Keratinocyte (primary cell): Measurements from ENCODE around the gene IRF9. TPM values are rescaled to one million over a fixed set of nuclear protein-coding genes. Genes with fewer than 3 reads are reported as not detected.

Experiments used
- DNase-seq: peaks from one replicate; pipeline ENCODE4 v3.0.0-alpha.2; 2011; ENCODE audit warnings: low read depth, missing footprints, low spot score
- FAIRE-seq: peaks from 2 replicates; lab custom pipeline; 2011; peaks lifted over from hg19 to GRCh38; lab: Jason Lieb, UNC
- H2AFZ ChIP-seq: 2 replicates; pipeline ENCODE4 v1.6.0; 2012; ENCODE audit warnings: low read length, control low read depth, inconsistent platforms; ENCODE audit not compliant: control insufficient read depth
- H3K27ac ChIP-seq: 2 replicates; pipeline ENCODE4 v1.5.1; 2011; ENCODE audit warnings: low read length; ENCODE audit not compliant: control insufficient read depth, insufficient read depth
- H3K27me3 ChIP-seq: 3 replicates; pipeline ENCODE4 v1.6.0; 2011; ENCODE audit warnings: low read length; ENCODE audit not compliant: control insufficient read depth, insufficient read depth; ENCODE audit errors: extremely low read depth
- H3K36me3 ChIP-seq, 2 experiments: 2 replicates in 1 of 2; 3 replicates in 1 of 2; pipeline ENCODE4 v1.5.1; 2011; ENCODE audit warnings: low read length in 2 of 2, mild to moderate bottlenecking in 1 of 2; ENCODE audit not compliant: control insufficient read depth in 2 of 2, insufficient read depth in 2 of 2; ENCODE audit errors: extremely low read depth in 1 of 2
- H3K4me1 ChIP-seq: 3 replicates; pipeline ENCODE4 v1.5.1; 2011; ENCODE audit warnings: low read length; ENCODE audit not compliant: control insufficient read depth, insufficient read depth; ENCODE audit errors: extremely low read depth
- H3K4me2 ChIP-seq: 3 replicates; pipeline ENCODE4 v1.6.0; 2011; ENCODE audit warnings: low read depth, low read length; ENCODE audit not compliant: control insufficient read depth, insufficient read depth; ENCODE audit errors: extremely low read depth
- H3K4me3 ChIP-seq, 3 experiments: fragments of 200-600 bp in 1 of 3; sonication (generic) in 1 of 3; 2 replicates in 2 of 3; 3 replicates in 1 of 3; pipeline ENCODE4 v1.5.1; 2011 to 2016; ENCODE audit warnings: low read length in 3 of 3, mild to moderate bottlenecking in 3 of 3, control low read depth in 2 of 3, inconsistent platforms in 1 of 3, low read depth in 1 of 3, mixed read lengths in 1 of 3, mixed run types in 1 of 3, moderate library complexity in 1 of 3; ENCODE audit not compliant: control insufficient read depth in 2 of 3, insufficient read depth in 2 of 3; ENCODE audit errors: extremely low read depth in 1 of 3
- H3K79me2 ChIP-seq: 2 replicates; pipeline ENCODE4 v1.6.0; 2012; ENCODE audit warnings: low read length; ENCODE audit not compliant: control insufficient read depth, insufficient read depth
- H3K9ac ChIP-seq: 3 replicates; pipeline ENCODE4 v1.6.0; 2011; ENCODE audit warnings: low read length; ENCODE audit not compliant: control insufficient read depth, insufficient read depth; ENCODE audit errors: extremely low read depth
- H3K9me1 ChIP-seq: 3 replicates; pipeline ENCODE4 v1.6.0; 2011; ENCODE audit warnings: low read length; ENCODE audit not compliant: control insufficient read depth, insufficient read depth; ENCODE audit errors: extremely low read depth
- H3K9me3 ChIP-seq: 2 replicates; pipeline ENCODE4 v1.5.1; 2012; ENCODE audit warnings: low read depth, low read length; ENCODE audit not compliant: control insufficient read depth
- H4K20me1 ChIP-seq: 3 replicates; pipeline ENCODE4 v1.6.0; 2011; ENCODE audit warnings: low read length; ENCODE audit not compliant: control insufficient read depth, insufficient read depth; ENCODE audit errors: extremely low read depth
- CTCF ChIP-seq, 3 experiments: IDR thresholded peaks in 1 of 3; conservative IDR thresholded peaks in 1 of 3; optimal IDR thresholded peaks in 1 of 3; 2 replicates in 2 of 3; 3 replicates in 1 of 3; pipeline versions ENCODE3 to v1.5.1; 2011; ENCODE audit warnings: low read length in 3 of 3, mild to moderate bottlenecking in 3 of 3, moderate library complexity in 2 of 3, control low read depth in 1 of 3, inconsistent platforms in 1 of 3; ENCODE audit not compliant: insufficient read depth in 2 of 3; ENCODE audit errors: extremely low read depth in 1 of 3
- EZH2 ChIP-seq: IDR thresholded peaks from one replicate; pipeline ENCODE4 v1.6.1; 2012; ENCODE audit warnings: inconsistent platforms, mild to moderate bottlenecking, low read length, moderate library complexity
- dilution Hi-C: fragments of 300-500 bp; cut with MboI; formaldehyde crosslinking; loops from one replicate; pipeline ENCODE4 v1.7.0; 2020; ENCODE audit warnings: low sequenced_read_pairs; ENCODE audit not compliant: extremely low pct_ligation_motif_present
- polyA plus RNA-seq, 5 experiments: library from polyadenylated mRNA; depleted of rRNA in 3 of 5; stranded (reverse) in 3 of 5; stranded (forward) in 1 of 5; unstranded in 1 of 5; fragments of >200 nt; gene quantifications; 1 replicate in 1 of 5; 2 replicates in 3 of 5; 3 replicates in 1 of 5; pipeline versions ENCODE4 v1.2.1 to v1.2.3, GENCODE V29; 2011 to 2012; ENCODE audit warnings: missing spikeins in 2 of 5, low read depth in 1 of 5, low replicate concordance in 1 of 5

Gene IRF9
- polyA plus RNA-seq, 1 donor (not counting 4 experiments of a cell fraction or from before 2014, with no cell fraction given), result 117 TPM

- H3K79me2 ChIP-seq, result no peaks in the 10 kb centered on the region
- no peak for DNase-seq
- peak overlapping the region; percentile 83 for H2AFZ ChIP-seq
- peak overlapping the region; percentile 97 for H3K27ac ChIP-seq
- no peaks in the 10 kb centered on the region for H3K9me1 ChIP-seq
- FAIRE-seq, result no peak
- no peak for TF ChIP-seq EZH2
- no peak for TF ChIP-seq CTCF (optimal IDR thresholded peaks at IDR 0.05 in 1 of 3, IDR thresholded peaks at IDR 0.05 in 1 of 3, conservative IDR thresholded peaks at IDR 0.05 in 1 of 3; ENCODE audit: extremely low read depth in 1 of 3, insufficient read depth in 2 of 3, low read length in 3 of 3)
- peaks cover 15 to 27% of the 10 kb centered on the region in 2 experiments for H3K36me3 ChIP-seq
- peak overlapping the region; percentile 68 to 84 (median 74) for H3K4me3 ChIP-seq
- H3K4me1 ChIP-seq, result peaks cover 15% of the 10 kb centered on the region
- peak overlapping the region; percentile 90 for H3K9ac ChIP-seq
- H3K4me2 ChIP-seq, result peak overlapping the region; percentile 71
- H3K9me3 ChIP-seq, result no peaks in the 10 kb centered on the region
- dilution Hi-C loops, result no loop called here
- H4K20me1 ChIP-seq, result no peaks in the 10 kb centered on the region
- H3K27me3 ChIP-seq, result no peaks in the 10 kb centered on the region
Observed at GRCh38 chr14:24115422-24116127, 45.5 kb upstream of the IRF9 start.

DNA sequence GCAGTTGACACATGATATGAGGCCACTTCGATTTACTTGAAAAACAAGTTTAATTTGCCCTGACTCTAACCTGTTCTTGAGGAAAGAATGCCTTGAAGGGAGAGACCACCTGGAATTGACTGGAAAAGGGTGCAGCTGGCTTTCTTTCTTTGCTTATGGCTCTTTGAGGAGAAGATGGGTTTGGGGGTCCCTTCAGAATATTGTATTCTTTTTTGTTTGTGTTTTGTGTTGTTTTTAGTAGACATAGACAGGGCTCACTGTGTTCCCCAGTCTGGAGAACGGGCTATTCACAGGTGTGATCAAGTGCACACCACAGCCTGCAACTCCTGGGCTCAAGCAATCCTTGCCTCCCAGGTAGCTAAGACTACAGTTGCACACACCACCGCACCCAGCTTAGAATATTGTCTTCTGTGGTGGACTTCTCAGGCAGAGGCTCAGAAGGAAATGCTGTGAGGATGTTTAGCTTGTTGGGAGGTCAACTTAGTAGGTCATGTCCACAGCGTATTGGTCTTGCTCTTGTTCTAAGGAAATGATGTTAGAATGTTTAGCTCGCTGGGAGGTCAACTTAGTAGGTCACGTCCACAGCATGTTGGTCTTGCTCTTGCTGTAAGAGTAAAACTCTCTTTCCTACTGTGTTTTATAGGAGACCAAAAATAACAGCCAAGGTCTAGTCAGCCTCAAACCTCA is 44.8 kb upstream of the IRF9 start:
- Histone ChIP-seq H3K27ac (no peak overlapping the region), H3K4me3 (peak overlapping the region in 1 of 3 experiments; percentile 74), H3K4me1 (peaks cover 15% of the 10 kb centered on the region), H3K9ac (peak overlapping the region; percentile 90), H3K4me2 (peak overlapping the region; percentile 71), H3K9me1 (no peaks in the 10 kb centered on the region), H4K20me1 (no peaks in the 10 kb centered on the region), H2AFZ (no peak overlapping the region), H3K36me3 (peaks cover 19 to 30% of the 10 kb centered on the region in 2 experiments), H3K9me3 (no peaks in the 10 kb centered on the region), H3K79me2 (no peaks in the 10 kb centered on the region), H3K27me3 (no peaks in the 10 kb centered on the region)
- dilution Hi-C loops, result no loop called here
- FAIRE-seq (no peak), DNase-seq (no peak)
- TF ChIP-seq EZH2 (no peak), CTCF (optimal IDR thresholded peaks at IDR 0.05 in 1 of 3, IDR thresholded peaks at IDR 0.05 in 1 of 3, conservative IDR thresholded peaks at IDR 0.05 in 1 of 3; ENCODE audit: extremely low read depth in 1 of 3, insufficient read depth in 2 of 3, low read length in 3 of 3) (no peak)
